Motor neuron (in vitro differentiated cells): ENCODE measurements around the gene ARHGAP19. TPM values are rescaled to one million over a fixed set of nuclear protein-coding genes. Genes with fewer than 3 reads are reported as not detected.

Experiments used
- ATAC-seq, 8 experiments: fragments of 200-7000 bp; cut with Tn5 transposase; replicated peaks in 6 of 8; 2 replicates each; pipeline ENCODE4 v1.8.0; 2021; ENCODE audit warnings: mild to moderate bottlenecking in 8 of 8, moderate library complexity in 8 of 8
- H3K27ac ChIP-seq, 2 donors: fragments of 250-450 bp; sonication (Bioruptor Pico); 2 replicates each; pipeline ENCODE4 v1.9.0; 2021; ENCODE audit warnings: antibody characterized with exemption in 2 of 2, mild to moderate bottlenecking in 2 of 2, moderate library complexity in 1 of 2
- H3K4me1 ChIP-seq, 2 donors: fragments of 250-450 bp; sonication (Bioruptor Pico); replicated peaks in 1 of 2; 2 replicates each; pipeline ENCODE4 v1.6.1; 2021; ENCODE audit warnings: antibody characterized with exemption in 2 of 2, mild to moderate bottlenecking in 2 of 2, moderate library complexity in 1 of 2
- H3K4me3 ChIP-seq, 5 donors: fragments of 250-450 bp; sonication (Bioruptor Pico); 2 replicates each; pipeline ENCODE4 v1.9.0; 2021; ENCODE audit warnings: antibody characterized with exemption in 5 of 5, mild to moderate bottlenecking in 5 of 5, moderate library complexity in 4 of 5
- WGBS, 10 experiments: fragments of 450-650 bp; shearing (Covaris generic); methylation state at CpG; one replicate each; pipeline ENCODE4 v1.0.0; 2022; 5-methylcytosine and 5-hydroxymethylcytosine counted together
- in situ Hi-C, 9 experiments: fragments of 400-800 bp; cut with MboI; loops; one replicate each; pipeline ENCODE4 v1.15.0; 2021; ENCODE audit warnings: low sequenced_read_pairs in 9 of 9, low pct_unique_long_range_greater_than_20kb in 2 of 9; ENCODE audit not compliant: unreplicated experiment in 9 of 9
- total RNA-seq, 8 experiments: library from RNA; unstranded; fragments of 300-600 nt; gene quantifications; 2 replicates each; pipeline versions ENCODE4 v1.2.3 to v1.2.4, GENCODE V29; 2022

ARHGAP19 gene
- total RNA-seq, 8 experiments from 2014 or later: 2.4 to 18.0 (median 11.9) TPM

DNA sequence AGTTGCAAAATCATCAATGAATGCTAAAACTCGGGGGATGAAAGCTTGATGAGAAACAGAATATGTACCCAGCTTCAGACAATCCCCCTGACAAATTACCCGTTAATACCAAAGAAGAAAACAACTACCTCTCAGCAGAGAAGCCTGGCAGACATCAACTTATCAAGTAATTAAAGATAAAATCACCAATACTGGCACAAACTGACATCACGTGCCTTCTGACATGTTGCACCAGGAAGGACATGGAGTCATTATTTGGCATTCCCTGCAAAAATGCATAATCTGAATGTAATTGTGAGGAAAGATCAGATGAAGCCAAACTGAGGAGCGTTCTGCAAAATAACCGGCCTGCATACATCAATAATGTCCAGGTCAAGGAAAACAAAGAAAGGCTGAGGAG, 114.4 kb downstream of the ARHGAP19 start:
- ATAC-seq: no peak
- Histone ChIP-seq H3K4me1 (peaks cover 47 to 54% of the 10 kb centered on the region in 2 donors), H3K4me3 (no peak overlapping the region), H3K27ac (no peak overlapping the region)
- 0 to 100% (median 69%) methylated on average over 1 to 5 of the region's 5 CpGs; no CpG with 5 or more reads in 1 of the 10 experiments for WGBS, 10 experiments
- in situ Hi-C loops: loop anchor here in 1 of 9 experiments (25.0 kb wide), 1 partner anchor 91 kb away; no protein-coding TSS in a partner anchor

- Histone ChIP-seq H3K4me1 (peaks cover 40 to 44% of the 10 kb centered on the region in 2 donors), H3K27ac (no peak overlapping the region), H3K4me3 (no peak overlapping the region)
- 17 to 90% (median 85%) methylated on average over 1 to 3 of the region's 5 CpGs; no CpG with 5 or more reads in 4 of the 10 experiments for WGBS, 10 experiments
- ATAC-seq: no peak
- in situ Hi-C loops: loop anchor here in 1 of 9 experiments (25.0 kb wide), 1 partner anchor 89 kb away; no protein-coding TSS in a partner anchor
These were observed 116.2 kb downstream of the ARHGAP19 start for GRCh38 chr10:97176226-97176625.

DNA sequence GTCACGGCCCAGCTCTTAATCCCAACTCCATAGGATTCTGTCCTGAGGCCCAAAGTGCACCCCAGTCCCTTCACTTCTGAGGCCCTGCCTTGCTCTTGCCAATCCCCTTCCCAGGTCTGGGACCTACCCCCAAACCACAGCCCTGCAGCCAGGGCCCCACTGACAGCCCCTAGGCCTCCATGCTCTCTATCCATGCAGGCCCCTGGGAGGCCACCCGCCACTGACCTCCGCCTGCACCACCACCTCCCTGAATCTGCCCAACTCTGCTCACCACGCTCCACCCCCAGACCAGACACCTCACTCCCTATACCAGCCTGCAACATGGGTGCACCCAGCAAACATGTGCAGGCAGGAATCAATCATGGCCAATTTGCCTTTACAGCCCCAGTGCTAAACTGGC, 116.9 kb downstream of the ARHGAP19 start:
- peaks cover 34 to 44% of the 10 kb centered on the region in 2 donors for H3K4me1 ChIP-seq
- no peak overlapping the region for H3K4me3 ChIP-seq
- in situ Hi-C loops: loop anchor here in 1 of 9 experiments (25.0 kb wide), 1 partner anchor 88 kb away; no protein-coding TSS in a partner anchor
- no peak overlapping the region for H3K27ac ChIP-seq
- WGBS, 10 experiments: 43 to 100% (median 84%) methylated on average over 1 to 4 of the region's 4 CpGs; no CpG with 5 or more reads in 5 of the 10 experiments
- no peak for ATAC-seq

GRCh38 chr10:97174941-97175340, 117.5 kb downstream of the ARHGAP19 start:
- H3K27ac ChIP-seq: no peak overlapping the region
- peaks cover 27 to 40% of the 10 kb centered on the region in 2 donors for H3K4me1 ChIP-seq
- in situ Hi-C loops: loop anchor here in 1 of 9 experiments (25.0 kb wide), 1 partner anchor 88 kb away; no protein-coding TSS in a partner anchor
- no peak overlapping the region for H3K4me3 ChIP-seq
- peak in 3 of 8 experiments; percentile 14 to 61 (median 45) for ATAC-seq

DNA sequence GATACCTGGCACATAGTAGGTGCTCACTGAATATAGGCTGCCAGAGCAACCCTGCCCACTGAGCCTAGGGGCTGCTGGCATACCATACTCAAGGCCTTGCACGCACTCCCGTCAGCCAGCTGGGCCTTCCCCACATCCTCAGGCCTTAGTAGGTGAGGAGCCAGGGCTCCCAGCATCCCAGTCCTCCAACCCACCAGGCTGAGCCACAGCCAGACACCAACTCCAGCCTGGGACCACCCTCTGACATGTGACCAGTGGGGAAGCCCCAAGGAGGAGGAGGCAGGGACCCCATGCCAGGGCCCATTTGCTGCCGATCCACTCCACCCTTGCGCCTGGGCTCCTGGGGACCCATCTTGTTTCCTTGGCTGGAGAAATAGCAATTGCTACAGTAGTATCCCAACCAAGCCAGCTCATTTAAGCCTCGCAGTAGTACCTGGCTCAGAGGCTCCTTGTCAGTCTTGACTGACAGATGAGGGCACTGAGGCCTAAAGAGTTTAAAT, 118.1 kb downstream of the ARHGAP19 start:
- Histone ChIP-seq H3K4me1 (peaks cover 21 to 34% of the 10 kb centered on the region in 2 donors), H3K27ac (no peak overlapping the region), H3K4me3 (no peak overlapping the region)
- in situ Hi-C loops: no loop called here
- WGBS, 10 experiments: 87 to 100% (median 100%) methylated on average over 1 to 3 of the region's 5 CpGs; no CpG with 5 or more reads in 5 of the 10 experiments
- no peak for ATAC-seq

DNA sequence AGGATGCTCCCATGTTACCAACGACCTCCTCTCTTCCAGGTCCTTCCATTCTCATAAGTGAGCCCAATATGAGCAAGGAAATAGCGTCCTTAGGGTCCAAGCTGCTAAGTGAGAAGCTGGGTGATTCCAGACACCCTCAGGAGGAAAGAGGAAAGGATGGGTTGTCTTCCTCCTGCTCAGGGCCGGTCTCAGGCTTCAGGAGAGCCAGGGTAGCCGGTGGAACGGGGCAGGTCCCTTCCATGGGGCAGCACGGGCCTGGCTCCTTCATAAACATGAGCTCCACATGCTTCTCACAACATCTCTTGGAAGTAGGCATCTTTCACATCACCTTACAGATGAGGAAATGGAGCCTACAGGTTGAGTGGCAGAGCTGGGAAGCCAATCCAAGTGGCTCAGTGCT, 119.4 kb downstream of the ARHGAP19 start:
- Histone ChIP-seq H3K27ac (no peak overlapping the region), H3K4me1 (peaks cover 8 to 25% of the 10 kb centered on the region in 2 donors), H3K4me3 (no peak overlapping the region)
- in situ Hi-C loops: no loop called here
- 27 to 100% (median 80%) methylated on average over 1 to 5 of the region's 6 CpGs; no CpG with 5 or more reads in 3 of the 10 experiments for WGBS, 10 experiments
- no peak for ATAC-seq

Other genes with a start within 250 kb of the ARHGAP19 start
- gene SLIT1, start 106.7 kb downstream of the ARHGAP19 start, total RNA-seq: 100 to 1,000 TPM in 2 of 8 experiments, 10 to 100 TPM in 3, 1 to 10 TPM in 2, under 1 TPM in 1; 0.20 to 137 (median 54.2) TPM
- 1 to 10 TPM; 2.3 to 7.4 (median 3.7) TPM for gene FRAT1, start 26.6 kb upstream of the ARHGAP19 start, total RNA-seq
- gene FRAT2, start 42.1 kb upstream of the ARHGAP19 start, total RNA-seq: 10 to 100 TPM in 6 of 8 experiments, 1 to 10 TPM in 2; 6.4 to 14.9 (median 12.7) TPM
- gene RRP12, start 108.7 kb upstream of the ARHGAP19 start, total RNA-seq: 10 to 100 TPM; 20.8 to 65.6 (median 40.2) TPM
- gene PGAM1, start 133.6 kb upstream of the ARHGAP19 start, total RNA-seq: 100 to 1,000 TPM; 242 to 525 (median 430) TPM
- gene EXOSC1, start 153.4 kb upstream of the ARHGAP19 start, total RNA-seq: 10 to 100 TPM; 42.1 to 76.2 (median 56.9) TPM
- gene ZDHHC16, start 153.5 kb upstream of the ARHGAP19 start, total RNA-seq: 10 to 100 TPM; 11.8 to 48.3 (median 25.7) TPM
- 10 to 100 TPM; 42.8 to 77.5 (median 56.4) TPM for gene MMS19, start 205.8 kb upstream of the ARHGAP19 start, total RNA-seq
- gene UBTD1, start 206.3 kb upstream of the ARHGAP19 start, total RNA-seq: 10 to 100 TPM in 3 of 8 experiments, 1 to 10 TPM in 5; 2.9 to 16.7 (median 6.9) TPM